NCI-H2107 treated with DMSO at 0.1 percent for 48 hours (cell line): ENCODE data around the gene BRSK1.

Source experiments
- DNase-seq: peaks from one replicate; lab custom pipeline; 2025; ENCODE audit not compliant: unreplicated experiment; lab: John Stamatoyannopoulos, UW

The BRSK1 gene

DNA sequence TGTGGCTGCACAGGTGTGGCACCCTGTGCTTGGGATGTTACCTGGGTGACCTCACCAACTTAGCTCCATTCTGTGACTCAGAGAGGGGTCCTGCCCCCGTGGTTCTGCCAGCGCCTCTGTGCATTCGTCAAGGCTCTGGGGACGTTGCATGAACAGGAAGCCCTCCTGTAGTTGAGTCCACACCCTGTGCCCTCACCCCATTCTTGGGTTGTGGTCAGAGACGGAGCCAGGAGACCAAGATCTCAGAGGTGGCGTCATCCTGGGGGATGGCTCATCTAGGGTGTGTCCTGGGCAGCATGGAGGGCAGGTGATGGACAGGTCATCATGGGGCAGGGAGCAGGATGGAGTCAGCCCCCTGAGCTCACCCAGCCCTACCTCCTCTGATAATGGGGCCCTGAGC is 68.2 kb downstream of the BRSK1 start:
- no peak for DNase-seq

- DNase-seq: no peak
These were observed 68.8 kb downstream of the BRSK1 start for GRCh38 chr19:55352549-55353145.

GRCh38 chr19:55353356-55353802 is 69.6 kb downstream of the BRSK1 start:
- no peak for DNase-seq

GRCh38 chr19:55353803-55354697 is 70.3 kb downstream of the BRSK1 start:
- DNase-seq: no peak

GRCh38 chr19:55354698-55355212 is 71.0 kb downstream of the BRSK1 start, which contains the start of gene COX6B2:
Gene COX6B2 (minus strand): TSS chr19:55354719. CDS start chr19:55354521, 198 bp downstream.
- no peak for DNase-seq

- DNase-seq: no peak
These were observed 71.5 kb downstream of the BRSK1 start for GRCh38 chr19:55355213-55355821.

DNA sequence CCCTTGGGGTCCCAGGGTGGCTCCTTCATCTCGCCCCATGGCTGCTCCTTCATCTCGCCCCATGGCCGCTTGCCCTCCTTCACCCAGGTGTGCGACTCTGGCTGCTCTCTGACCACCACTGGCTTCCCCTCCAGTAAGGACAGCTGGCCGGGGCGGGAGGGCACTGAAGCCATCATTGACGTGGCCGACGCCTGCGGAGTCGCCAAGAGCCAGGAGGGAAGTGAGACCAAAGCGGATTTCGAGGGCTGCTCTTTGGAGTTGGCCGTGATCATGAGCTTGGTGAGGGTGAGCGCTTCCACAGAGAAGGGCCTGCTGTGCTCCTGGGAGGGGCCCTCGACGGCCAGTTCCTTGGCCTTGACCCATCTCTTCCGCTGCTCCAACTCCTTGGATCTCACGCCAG is 74.7 kb downstream of the BRSK1 start:
- DNase-seq: no peak

- DNase-seq: peak; percentile 16
These were observed 75.4 kb downstream of the BRSK1 start for GRCh38 chr19:55358943-55359908.

- no peak for DNase-seq
These were observed 77.1 kb downstream of the BRSK1 start for GRCh38 chr19:55360902-55361301.
